IMR-90 (cell line): Measurements from ENCODE around the gene PRR12.

Experiments
- BHLHE40 ChIP-seq: fragments of 150-350 bp; IDR thresholded peaks from 2 replicates; pipeline ENCODE4 v1.6.1; 2016; ENCODE audit warnings: mild to moderate bottlenecking, low read depth, low read length
- CEBPB ChIP-seq: IDR thresholded peaks from 2 replicates; pipeline ENCODE4 v1.6.1; 2012; ENCODE audit warnings: low read depth, low read length, improper control_type of control experiment
- CTCF ChIP-seq: conservative IDR thresholded peaks from 2 replicates; pipeline ENCODE4 v1.5.1; 2012; ENCODE audit warnings: mild to moderate bottlenecking, low read depth, low read length, improper control_type of control experiment
- ELK1 ChIP-seq: fragments of 150-350 bp; IDR thresholded peaks from 2 replicates; pipeline ENCODE4 v1.6.1; 2016; ENCODE audit warnings: low read depth, mild to moderate bottlenecking, low read length, moderate library complexity, borderline replicate concordance
- MAFK ChIP-seq: IDR thresholded peaks from 2 replicates; pipeline ENCODE4 v1.6.1; 2012; ENCODE audit warnings: low read depth, low read length, improper control_type of control experiment
- MAZ ChIP-seq: IDR thresholded peaks from 2 replicates; pipeline ENCODE4 v1.6.1; 2012; ENCODE audit warnings: low read depth, mild to moderate bottlenecking, low read length, improper control_type of control experiment, moderate library complexity, borderline replicate concordance
- MXI1 ChIP-seq: IDR thresholded peaks from 2 replicates; pipeline ENCODE4 v1.6.1; 2012; ENCODE audit warnings: low read depth, mild to moderate bottlenecking, low read length, moderate library complexity, borderline replicate concordance
- POLR2A ChIP-seq: IDR thresholded peaks from 2 replicates; pipeline ENCODE4 v1.6.1; 2012; ENCODE audit warnings: mild to moderate bottlenecking, low read depth, low read length
- RAD21 ChIP-seq: IDR thresholded peaks from 2 replicates; pipeline ENCODE4 v1.6.1; 2012; ENCODE audit warnings: low read length, improper control_type of control experiment
- RCOR1 ChIP-seq: IDR thresholded peaks from 2 replicates; pipeline ENCODE4 v1.6.1; 2012; ENCODE audit warnings: mild to moderate bottlenecking, low read length, improper control_type of control experiment; ENCODE audit not compliant: insufficient replicate concordance
- RFX5 ChIP-seq: IDR thresholded peaks from 2 replicates; pipeline ENCODE4 v1.8.0; 2012; ENCODE audit warnings: low read depth, mild to moderate bottlenecking, low read length, moderate library complexity
- TF ChIP-seq, protein P1 (sequence below): fragments of 150-350 bp; IDR thresholded peaks from 2 replicates; pipeline ENCODE4 v1.6.1; 2017; ENCODE audit warnings: mild to moderate bottlenecking, antibody characterized with exemption, low read length, low read depth

- TF ChIP-seq POLR2A (no peak), CTCF (no peak), BHLHE40 (no peak), ELK1 (no peak), RAD21 (no peak), MAZ (no peak), MAFK (no peak), RFX5 (no peak), MXI1 (no peak), CEBPB (no peak), RCOR1 (no peak)
- TF ChIP-seq, protein P1, sequence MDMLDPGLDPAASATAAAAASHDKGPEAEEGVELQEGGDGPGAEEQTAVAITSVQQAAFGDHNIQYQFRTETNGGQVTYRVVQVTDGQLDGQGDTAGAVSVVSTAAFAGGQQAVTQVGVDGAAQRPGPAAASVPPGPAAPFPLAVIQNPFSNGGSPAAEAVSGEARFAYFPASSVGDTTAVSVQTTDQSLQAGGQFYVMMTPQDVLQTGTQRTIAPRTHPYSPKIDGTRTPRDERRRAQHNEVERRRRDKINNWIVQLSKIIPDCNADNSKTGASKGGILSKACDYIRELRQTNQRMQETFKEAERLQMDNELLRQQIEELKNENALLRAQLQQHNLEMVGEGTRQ = no peak
These were observed 52.5 kb downstream of the PRR12 start for GRCh38 chr19:49643466-49643865.
